Measurements from ENCODE around the gene SYT3.
A peak's percentile ranks its signal among the peaks of the same experiment; 100 is the strongest.
"Not testable (repeated sequence)": the region's sequence is repeated elsewhere in the genome, so short reads cannot be mapped to it uniquely, and the experiment has no call there.

The SYT3 gene

GRCh38 chr19:50636317-50637085, 3.2 kb downstream of the SYT3 start:
- no peak for DNase-seq (ENCODE audit: low read depth)

- no peak for DNase-seq (ENCODE audit: low read depth)
Measured at GRCh38 chr19:50633973-50634372, 5.7 kb downstream of the SYT3 start.

- no peak for DNase-seq (ENCODE audit: low read depth)
Measured at GRCh38 chr19:50633359-50633758, 6.3 kb downstream of the SYT3 start.

GRCh38 chr19:50632151-50632835, 7.4 kb downstream of the SYT3 start:
- DNase-seq (ENCODE audit: low read depth): no peak

GRCh38 chr19:50629801-50630200, 9.9 kb downstream of the SYT3 start:
- no peak for DNase-seq (ENCODE audit: low read depth)

GRCh38 chr19:50629194-50629593, 10.5 kb downstream of the SYT3 start:
- no peak for DNase-seq (ENCODE audit: low read depth)

GRCh38 chr19:50628551-50628950, 11.1 kb downstream of the SYT3 start:
- no peak for DNase-seq (ENCODE audit: low read depth)

- DNase-seq (ENCODE audit: low read depth): no peak
Measured at GRCh38 chr19:50628146-50628545, 11.5 kb downstream of the SYT3 start.

- DNase-seq (ENCODE audit: low read depth): no peak
Measured at GRCh38 chr19:50626795-50627194, 12.9 kb downstream of the SYT3 start.

- no peak for DNase-seq (ENCODE audit: low read depth)
Measured at GRCh38 chr19:50626011-50626410, 13.7 kb downstream of the SYT3 start.

GRCh38 chr19:50624949-50625600, 14.6 kb downstream of the SYT3 start:
- DNase-seq (ENCODE audit: low read depth): no peak

GRCh38 chr19:50620394-50620906, 19.2 kb downstream of the SYT3 start:
- DNase-seq (ENCODE audit: low read depth): not testable (repeated sequence)

GRCh38 chr19:50619184-50619583, 20.5 kb downstream of the SYT3 start:
- DNase-seq (ENCODE audit: low read depth): not testable (repeated sequence)

GRCh38 chr19:50618379-50618778, 21.3 kb downstream of the SYT3 start:
- not testable (repeated sequence) for DNase-seq (ENCODE audit: low read depth)

- not testable (repeated sequence) for DNase-seq (ENCODE audit: low read depth)
Measured at GRCh38 chr19:50612504-50613404, 26.9 kb downstream of the SYT3 start.

- DNase-seq (ENCODE audit: low read depth): peak; percentile 31
Measured at GRCh38 chr19:50607874-50608785, 31.6 kb downstream of the SYT3 start.

- DNase-seq (ENCODE audit: low read depth): no peak
Measured at GRCh38 chr19:50607388-50607787, 32.3 kb downstream of the SYT3 start.

GRCh38 chr19:50606059-50606836, 33.4 kb downstream of the SYT3 start:
- not testable (repeated sequence) for DNase-seq (ENCODE audit: low read depth)

GRCh38 chr19:50604264-50605073, 35.2 kb downstream of the SYT3 start:
- not testable (repeated sequence) for DNase-seq (ENCODE audit: low read depth)

Measured in HS-5 (cell line).